ENCODE data around the gene HSPBP1.

HSPBP1 gene

DNA sequence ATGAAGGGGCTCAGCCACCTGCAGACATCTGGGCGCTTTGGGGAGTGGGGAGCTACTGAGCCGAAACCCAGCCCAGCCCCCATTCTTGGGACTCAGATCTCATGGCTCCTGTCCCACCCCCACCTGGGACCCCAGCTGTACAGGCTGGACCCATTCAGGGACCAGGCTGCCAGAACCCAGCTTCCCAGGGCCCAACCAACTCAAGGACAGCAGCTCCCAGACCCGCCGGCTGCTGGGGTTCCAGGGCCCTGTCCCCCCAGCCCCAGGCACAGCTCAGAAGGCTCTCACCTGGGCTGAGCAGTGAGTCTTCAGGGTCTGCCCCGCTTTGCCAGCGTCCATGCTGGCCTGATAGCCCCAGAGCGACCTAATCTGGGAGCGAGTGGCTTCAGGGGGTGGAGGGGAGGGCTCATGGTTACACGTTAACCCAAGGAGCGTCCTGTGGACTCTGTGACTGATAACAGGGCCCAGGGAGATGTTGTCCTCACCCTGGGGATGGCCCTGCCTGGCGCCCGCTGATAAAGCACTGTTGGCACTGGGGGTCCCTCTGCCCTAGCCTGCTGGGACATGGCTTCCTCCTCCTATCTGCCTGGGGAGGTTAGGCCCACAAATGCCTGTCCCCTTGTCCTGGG lies 51.4 kb downstream of the HSPBP1 start, which contains the start of gene TMEM86B:
Gene TMEM86B, minus strand, starts transcription at position 361 of the 629 bp plus-strand sequence. Its CDS starts 22 bp downstream, at position 339.
- TF ChIP-seq POLR2AphosphoS5 (IDR thresholded peaks at IDR 0.05; ENCODE audit: low read depth, low read length) = no peak
- TF ChIP-seq TAF1 (IDR thresholded peaks at IDR 0.05; ENCODE audit: borderline replicate concordance, insufficient read depth, low read length) = no peak
- TF ChIP-seq, protein P1, sequence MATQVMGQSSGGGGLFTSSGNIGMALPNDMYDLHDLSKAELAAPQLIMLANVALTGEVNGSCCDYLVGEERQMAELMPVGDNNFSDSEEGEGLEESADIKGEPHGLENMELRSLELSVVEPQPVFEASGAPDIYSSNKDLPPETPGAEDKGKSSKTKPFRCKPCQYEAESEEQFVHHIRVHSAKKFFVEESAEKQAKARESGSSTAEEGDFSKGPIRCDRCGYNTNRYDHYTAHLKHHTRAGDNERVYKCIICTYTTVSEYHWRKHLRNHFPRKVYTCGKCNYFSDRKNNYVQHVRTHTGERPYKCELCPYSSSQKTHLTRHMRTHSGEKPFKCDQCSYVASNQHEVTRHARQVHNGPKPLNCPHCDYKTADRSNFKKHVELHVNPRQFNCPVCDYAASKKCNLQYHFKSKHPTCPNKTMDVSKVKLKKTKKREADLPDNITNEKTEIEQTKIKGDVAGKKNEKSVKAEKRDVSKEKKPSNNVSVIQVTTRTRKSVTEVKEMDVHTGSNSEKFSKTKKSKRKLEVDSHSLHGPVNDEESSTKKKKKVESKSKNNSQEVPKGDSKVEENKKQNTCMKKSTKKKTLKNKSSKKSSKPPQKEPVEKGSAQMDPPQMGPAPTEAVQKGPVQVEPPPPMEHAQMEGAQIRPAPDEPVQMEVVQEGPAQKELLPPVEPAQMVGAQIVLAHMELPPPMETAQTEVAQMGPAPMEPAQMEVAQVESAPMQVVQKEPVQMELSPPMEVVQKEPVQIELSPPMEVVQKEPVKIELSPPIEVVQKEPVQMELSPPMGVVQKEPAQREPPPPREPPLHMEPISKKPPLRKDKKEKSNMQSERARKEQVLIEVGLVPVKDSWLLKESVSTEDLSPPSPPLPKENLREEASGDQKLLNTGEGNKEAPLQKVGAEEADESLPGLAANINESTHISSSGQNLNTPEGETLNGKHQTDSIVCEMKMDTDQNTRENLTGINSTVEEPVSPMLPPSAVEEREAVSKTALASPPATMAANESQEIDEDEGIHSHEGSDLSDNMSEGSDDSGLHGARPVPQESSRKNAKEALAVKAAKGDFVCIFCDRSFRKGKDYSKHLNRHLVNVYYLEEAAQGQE (IDR thresholded peaks at IDR 0.05; ENCODE audit: insufficient read depth in 1 of 2, low read depth in 2 of 2, low read length in 2 of 2) = no peak
- no peak for TF ChIP-seq SIN3A (IDR thresholded peaks at IDR 0.05; ENCODE audit: borderline replicate concordance, insufficient read depth, low read length)
- TF ChIP-seq FOXP2 (optimal IDR thresholded peaks at IDR 0.05; ENCODE audit: borderline replicate concordance, extremely low read depth, extremely low read length, insufficient read depth) = no peak

DNA sequence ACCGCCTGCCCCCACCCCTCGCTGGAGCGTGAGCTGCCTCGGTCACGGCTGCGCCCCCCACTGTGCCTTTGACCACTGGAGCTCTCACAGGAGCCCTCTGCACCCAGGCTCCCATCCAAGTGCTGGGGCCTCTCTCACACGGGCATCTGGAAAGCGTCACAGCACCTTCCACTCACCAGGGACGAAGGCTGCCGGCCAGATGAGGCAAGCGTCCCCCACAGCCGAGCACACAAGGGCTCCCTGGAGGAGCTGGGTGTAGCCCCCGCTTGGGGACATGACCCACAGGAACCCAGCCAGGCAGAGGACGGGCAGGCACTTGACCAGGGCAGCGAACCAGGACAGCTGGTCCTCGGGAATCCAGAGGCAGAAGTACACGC lies 51.9 kb downstream of the HSPBP1 start:
- TF ChIP-seq TAF1 (IDR thresholded peaks at IDR 0.05; ENCODE audit: borderline replicate concordance, insufficient read depth, low read length) = no peak
- no peak for TF ChIP-seq FOXP2 (optimal IDR thresholded peaks at IDR 0.05; ENCODE audit: borderline replicate concordance, extremely low read depth, extremely low read length, insufficient read depth)
- TF ChIP-seq, protein P1 (IDR thresholded peaks at IDR 0.05; ENCODE audit: insufficient read depth in 1 of 2, low read depth in 2 of 2, low read length in 2 of 2) = no peak
- no peak for TF ChIP-seq SIN3A (IDR thresholded peaks at IDR 0.05; ENCODE audit: borderline replicate concordance, insufficient read depth, low read length)
- TF ChIP-seq POLR2AphosphoS5 (IDR thresholded peaks at IDR 0.05; ENCODE audit: low read depth, low read length) = no peak

DNA sequence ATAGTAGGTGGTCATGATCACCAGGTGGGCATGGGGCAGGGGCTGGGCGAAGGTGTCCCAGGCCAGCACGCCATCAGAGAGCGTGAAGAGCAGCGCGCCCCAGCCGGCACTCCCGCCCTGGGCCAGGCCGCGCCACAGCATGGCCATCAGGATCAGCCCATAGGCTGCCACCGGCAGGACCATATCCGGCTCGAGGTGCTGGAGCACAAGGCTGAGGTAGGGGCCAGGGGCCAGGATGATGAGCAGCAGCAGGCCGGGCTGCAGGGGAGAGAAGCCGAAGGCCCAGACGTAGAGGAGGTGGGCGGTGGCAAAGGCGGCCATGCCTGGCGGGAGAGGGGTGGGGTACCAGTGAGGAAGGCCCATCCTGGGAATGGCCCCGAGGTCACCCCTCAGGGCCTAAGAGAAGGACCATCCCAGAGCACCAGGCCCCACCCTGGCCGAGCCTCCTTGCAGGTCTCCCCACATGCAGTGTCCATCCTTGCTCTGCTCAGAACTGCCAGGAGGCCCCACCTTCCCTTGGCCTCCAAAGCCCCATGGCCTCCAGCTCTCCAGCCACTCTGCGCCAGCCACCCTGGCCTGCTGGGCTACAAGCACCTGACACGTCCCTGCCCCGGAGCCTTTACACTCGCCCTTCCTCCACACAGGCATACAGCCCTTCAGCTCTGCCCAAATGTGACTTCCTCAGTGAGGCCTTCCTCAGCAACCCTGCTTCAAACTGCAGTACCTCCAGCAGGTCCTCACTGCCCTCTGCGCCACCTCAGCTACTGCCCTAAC lies 52.5 kb downstream of the HSPBP1 start:
- no peak for TF ChIP-seq SIN3A (IDR thresholded peaks at IDR 0.05; ENCODE audit: borderline replicate concordance, insufficient read depth, low read length)
- TF ChIP-seq POLR2AphosphoS5 (IDR thresholded peaks at IDR 0.05; ENCODE audit: low read depth, low read length) = no peak
- TF ChIP-seq, protein P1 (IDR thresholded peaks at IDR 0.05; ENCODE audit: insufficient read depth in 1 of 2, low read depth in 2 of 2, low read length in 2 of 2) = no peak
- TF ChIP-seq TAF1 (IDR thresholded peaks at IDR 0.05; ENCODE audit: borderline replicate concordance, insufficient read depth, low read length) = no peak
- TF ChIP-seq FOXP2 (optimal IDR thresholded peaks at IDR 0.05; ENCODE audit: borderline replicate concordance, extremely low read depth, extremely low read length, insufficient read depth) = no peak

DNA sequence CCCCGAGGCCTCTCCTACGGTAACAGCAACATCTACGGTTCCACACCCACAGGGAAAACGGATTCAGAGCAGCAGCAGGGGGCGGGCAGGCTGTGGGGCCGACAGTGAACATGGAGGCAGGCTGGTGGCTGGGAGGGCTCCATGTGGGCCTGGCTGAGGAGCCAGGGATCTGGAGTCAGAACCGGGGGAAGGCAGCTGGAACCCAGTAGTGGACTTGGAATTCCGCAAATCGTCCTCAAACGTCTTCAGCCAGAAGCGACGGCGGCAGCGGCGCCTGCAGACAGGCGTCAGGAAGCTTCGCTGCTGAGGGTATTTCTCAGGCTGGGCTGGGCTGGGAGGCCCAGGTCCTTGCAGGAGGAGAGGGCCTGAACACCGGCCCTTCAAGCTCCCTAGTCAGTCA lies 53.1 kb downstream of the HSPBP1 start:
- TF ChIP-seq TAF1 (IDR thresholded peaks at IDR 0.05; ENCODE audit: borderline replicate concordance, insufficient read depth, low read length) = no peak
- no peak for TF ChIP-seq SIN3A (IDR thresholded peaks at IDR 0.05; ENCODE audit: borderline replicate concordance, insufficient read depth, low read length)
- TF ChIP-seq FOXP2 (optimal IDR thresholded peaks at IDR 0.05; ENCODE audit: borderline replicate concordance, extremely low read depth, extremely low read length, insufficient read depth) = no peak
- TF ChIP-seq, protein P1 (IDR thresholded peaks at IDR 0.05; ENCODE audit: insufficient read depth in 1 of 2, low read depth in 2 of 2, low read length in 2 of 2) = no peak
- TF ChIP-seq POLR2AphosphoS5 (IDR thresholded peaks at IDR 0.05; ENCODE audit: low read depth, low read length) = no peak
